GM19438 (cell line): ENCODE results near the gene TIMP3.

Experiments
- ATAC-seq: cut with Tn5 transposase; IDR thresholded peaks from one replicate; pipeline ENCODE4 v1.9.1; 2021; ENCODE audit warnings: low read depth; ENCODE audit not compliant: unreplicated experiment

Gene TIMP3

DNA sequence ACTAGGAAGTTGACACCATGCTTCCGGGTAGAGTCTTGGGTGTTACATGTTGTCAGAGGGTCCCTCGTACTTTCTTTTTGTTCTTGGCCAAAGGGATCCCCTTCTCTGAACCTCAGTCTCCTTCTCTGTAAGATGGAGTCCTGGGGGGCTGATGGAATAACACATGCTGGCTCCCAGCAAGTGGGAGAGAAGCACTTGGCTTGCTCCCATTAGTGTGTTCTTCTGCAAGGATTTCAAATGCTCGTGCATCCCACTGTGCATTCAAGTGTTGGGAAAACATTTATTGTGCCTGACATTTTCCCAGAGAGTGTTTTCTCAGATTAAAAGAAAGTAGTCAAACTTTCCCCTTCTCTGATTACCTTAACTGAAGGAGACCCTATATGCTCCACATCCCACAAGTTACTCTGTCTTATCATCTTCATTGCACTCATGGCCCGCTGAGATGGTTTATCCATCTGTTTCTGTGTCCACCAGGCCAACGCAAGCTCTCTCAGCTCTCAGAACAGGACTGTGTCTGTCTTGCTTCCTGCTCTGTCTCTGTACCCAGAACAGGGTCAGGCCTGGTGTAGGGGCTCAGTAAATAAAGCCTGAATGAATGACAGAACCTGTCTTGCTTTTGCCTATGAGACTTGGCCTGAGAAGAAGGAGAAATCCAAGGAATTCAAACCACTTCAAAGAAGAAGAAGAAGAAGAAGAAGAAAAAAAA, 16.0 kb upstream of the TIMP3 start:
- no peak for ATAC-seq

GRCh38 chr22:32786027-32786418, 15.5 kb upstream of the TIMP3 start:
- ATAC-seq: no peak

GRCh38 chr22:32788904-32789624, 12.4 kb upstream of the TIMP3 start:
- no peak for ATAC-seq

- ATAC-seq: no peak
These were observed 11.5 kb upstream of the TIMP3 start for GRCh38 chr22:32789797-32790620.

DNA sequence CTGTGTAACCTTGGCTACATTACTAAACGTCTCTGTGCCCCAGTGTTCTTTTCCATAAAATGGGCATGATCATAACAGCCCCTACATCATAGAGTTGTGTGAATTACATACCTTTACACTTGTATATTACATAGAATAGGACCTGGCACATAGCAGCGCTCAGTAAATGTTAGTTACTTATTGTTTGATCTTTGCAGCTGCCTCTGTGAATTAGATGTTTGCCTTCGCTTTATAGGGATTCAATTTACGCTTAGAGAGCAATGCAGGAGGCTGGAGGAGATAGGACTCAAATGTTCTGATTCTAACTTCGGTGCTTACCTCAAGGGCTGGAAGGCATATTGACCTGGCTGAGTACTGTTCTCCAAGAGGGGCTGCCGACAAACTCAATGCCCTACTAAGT, 10.4 kb upstream of the TIMP3 start:
- no peak for ATAC-seq

DNA sequence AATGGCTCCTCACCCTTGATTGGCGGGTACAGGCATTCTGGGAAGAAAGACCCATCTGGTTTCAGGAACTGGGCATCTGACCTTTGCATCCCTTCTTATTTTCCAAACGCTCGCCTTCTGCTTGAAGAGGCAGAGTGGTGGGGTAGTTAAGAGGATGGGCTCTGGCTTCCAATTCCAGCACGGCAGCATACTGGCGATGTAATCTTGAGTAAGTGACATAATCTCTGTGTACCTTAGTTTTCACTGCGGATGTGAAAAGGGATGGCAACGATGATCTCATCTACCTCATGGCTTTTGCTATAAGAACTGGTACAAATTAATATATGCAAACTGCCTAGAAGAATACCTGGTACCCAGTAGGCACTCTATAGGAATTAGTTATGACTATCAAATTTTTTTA, 10.0 kb upstream of the TIMP3 start:
- ATAC-seq: no peak

DNA sequence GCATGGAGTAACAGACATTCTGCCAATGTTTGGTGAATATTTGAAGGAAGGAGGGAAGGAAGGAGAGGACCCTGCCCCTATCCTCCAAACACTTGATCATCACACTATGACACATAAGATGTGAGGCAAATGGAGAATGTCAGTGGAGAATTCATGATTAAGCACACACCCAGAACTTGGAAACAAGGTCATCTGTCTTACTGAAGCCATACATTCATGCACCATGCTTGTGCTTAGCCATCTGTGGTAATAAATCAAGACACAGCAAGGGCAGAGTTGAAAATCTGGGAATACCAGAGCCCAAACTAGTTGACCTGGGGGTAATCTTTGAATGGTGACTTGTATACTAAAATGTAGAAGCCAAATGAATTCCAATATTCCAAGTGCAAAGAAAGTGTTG, 7.9 kb upstream of the TIMP3 start:
- no peak for ATAC-seq

DNA sequence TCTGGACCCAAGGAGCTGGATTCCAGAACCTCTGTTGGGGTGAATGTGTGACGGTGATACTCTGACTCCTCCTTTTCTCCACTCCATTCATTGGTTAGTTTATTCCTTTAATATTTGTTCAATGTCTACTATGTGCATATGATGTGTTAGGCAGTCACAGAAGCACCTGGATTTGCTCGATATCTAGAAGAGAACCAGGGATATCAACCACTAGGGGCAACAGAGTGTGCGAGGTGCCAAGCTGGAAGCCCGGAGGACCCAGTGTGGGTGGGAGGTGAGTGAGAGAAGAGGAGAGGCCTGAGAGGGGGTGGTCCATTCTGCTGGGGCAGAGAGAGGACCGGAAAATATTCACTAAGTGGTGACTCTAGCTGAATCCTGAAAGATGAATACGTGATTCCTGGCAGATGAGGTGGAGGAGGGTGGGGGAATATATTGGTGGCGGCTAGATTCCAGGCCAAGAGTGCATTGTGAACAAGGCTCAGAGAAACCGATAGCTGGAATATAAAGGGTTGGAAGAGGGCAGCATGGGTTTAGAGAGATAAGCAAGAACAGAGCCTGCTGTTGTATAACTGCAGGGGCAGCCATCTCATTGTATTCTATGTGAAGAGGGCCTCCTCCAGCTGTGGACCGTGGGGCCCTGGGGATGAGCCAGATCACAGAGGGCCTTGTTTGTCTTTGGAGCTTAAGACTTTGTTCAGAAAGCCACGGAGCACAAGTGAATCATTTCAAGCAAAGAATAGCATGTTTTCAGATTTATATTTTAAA, 6.9 kb upstream of the TIMP3 start:
- no peak for ATAC-seq

GRCh38 chr22:32795214-32795596, 6.3 kb upstream of the TIMP3 start:
- ATAC-seq: no peak

GRCh38 chr22:32796865-32797573, 4.5 kb upstream of the TIMP3 start:
- ATAC-seq: no peak

DNA sequence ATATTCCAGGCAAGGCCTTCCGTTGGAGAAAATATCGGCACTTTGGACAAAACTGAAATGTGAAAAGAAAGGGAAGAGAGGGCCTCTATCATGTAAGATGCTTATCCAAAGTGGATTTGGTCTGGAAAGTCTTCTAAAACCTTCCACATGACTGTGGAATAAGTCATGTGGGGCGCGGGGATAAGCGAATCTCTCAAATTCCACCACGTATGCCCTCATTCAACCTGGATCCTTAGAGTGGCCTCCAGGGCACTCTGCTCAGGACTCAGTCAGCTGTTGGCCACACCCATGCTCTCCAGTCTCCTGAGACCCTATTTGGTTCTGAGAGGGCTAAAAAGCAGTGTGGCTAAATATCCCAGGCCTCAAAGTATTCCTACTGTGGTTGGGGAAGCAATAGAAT, 2.0 kb upstream of the TIMP3 start:
- ATAC-seq: no peak

GRCh38 chr22:32800158-32800882, 1.2 kb upstream of the TIMP3 start:
- ATAC-seq: no peak

DNA sequence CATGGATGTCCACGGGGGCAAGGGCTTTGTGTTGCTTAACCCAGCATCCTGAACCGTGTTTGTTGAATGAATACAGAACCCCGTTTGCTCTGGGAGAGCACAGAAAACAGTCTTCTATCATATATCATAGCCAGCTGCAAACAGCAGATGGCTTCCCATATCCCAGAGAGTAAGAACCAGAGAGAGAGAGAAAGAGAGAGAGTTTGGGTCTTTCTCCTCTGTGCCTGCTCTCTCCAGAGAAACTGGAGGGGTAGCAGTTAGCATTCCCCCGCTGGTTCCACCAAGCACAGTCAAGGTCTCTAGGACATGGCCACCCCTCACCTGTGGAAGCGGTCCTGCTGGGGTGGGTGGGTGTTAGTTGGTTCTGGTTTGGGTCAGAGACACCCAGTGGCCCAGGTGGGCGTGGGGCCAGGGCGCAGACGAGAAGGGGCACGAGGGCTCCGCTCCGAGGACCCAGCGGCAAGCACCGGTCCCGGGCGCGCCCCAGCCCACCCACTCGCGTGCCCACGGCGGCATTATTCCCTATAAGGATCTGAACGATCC, 440 bp upstream of the TIMP3 start:
- ATAC-seq: no peak

DNA sequence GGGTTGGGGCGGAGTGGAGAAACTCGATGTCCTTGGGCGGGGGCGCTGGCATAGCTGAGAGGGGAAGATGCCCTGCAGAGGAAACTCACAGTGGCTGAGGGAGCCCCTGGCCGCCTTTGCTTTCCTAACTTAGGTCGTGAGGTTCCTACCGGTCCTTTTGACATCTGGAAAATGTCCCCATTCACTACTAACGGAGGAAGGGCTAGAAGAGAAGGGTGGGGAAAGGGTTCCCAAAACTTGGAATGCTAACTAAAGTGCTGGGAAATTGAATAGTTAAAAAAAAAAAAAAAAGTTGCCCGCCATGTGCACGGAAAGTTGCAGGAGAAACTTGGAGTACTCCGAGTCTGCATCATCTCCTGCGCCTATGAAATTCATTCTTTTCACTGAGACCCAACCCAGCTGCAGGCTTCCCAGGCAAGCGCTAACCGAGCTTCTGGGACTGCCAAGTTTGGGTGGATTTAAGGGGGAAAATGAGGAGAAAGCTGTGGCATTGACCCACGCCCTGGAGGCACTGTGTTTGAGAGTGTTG, 796 bp downstream of the TIMP3 start:
- ATAC-seq: no peak

- ATAC-seq: no peak
These were observed 1.7 kb downstream of the TIMP3 start for GRCh38 chr22:32803020-32803737.

DNA sequence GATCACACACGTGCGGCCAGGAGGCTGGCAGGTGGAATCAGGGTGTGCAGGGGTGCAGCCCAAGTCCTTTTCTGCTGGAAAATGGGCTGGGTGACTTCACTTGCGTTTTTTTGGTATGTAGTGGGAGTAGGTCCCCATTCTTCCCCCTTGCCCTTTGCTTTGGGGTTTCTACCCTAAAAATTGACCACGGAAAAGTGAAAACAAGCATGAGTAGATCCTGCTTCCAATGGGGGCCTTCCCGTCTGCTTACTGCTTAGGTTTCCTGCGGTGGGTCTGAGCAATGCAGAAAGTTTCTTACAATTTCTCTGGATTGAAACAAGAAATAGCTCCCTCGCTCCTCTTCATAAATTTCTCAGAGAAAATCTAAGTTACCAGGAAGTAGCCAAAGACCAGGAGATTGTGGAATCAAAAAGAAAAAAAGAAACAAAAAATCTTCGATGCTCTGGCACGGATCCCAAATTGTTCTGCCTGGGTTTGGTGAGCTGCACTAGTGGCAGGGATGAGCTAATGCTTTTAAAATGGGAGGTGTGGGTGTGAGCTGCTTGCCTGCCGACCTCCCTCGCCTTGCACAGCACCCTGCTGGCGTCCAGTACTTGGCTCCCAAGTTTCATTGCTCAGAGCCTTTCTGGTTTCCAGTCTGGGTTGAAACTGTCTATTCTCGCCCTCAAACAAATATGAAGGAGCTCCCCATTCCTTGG, 2.4 kb downstream of the TIMP3 start:
- ATAC-seq: no peak

- no peak for ATAC-seq
These were observed 3.2 kb downstream of the TIMP3 start for GRCh38 chr22:32804531-32805360.
